SK-N-SH (cell line): Measurements from ENCODE around the gene CLEC6A.

ENCODE experiments used
- GATA2 ChIP-seq: sonication (generic); formaldehyde crosslinking; IDR thresholded peaks from 2 replicates; pipeline ENCODE4 v1.5.0; 2020; ENCODE audit warnings: mild to moderate bottlenecking, missing genetic modification reagents
- POLR2AphosphoS5 ChIP-seq: IDR thresholded peaks from 2 replicates; pipeline ENCODE4 v1.6.1; 2012; ENCODE audit warnings: low read depth, low read length
- RCOR1 ChIP-seq: fragments of 150-350 bp; IDR thresholded peaks from 2 replicates; pipeline ENCODE4 v1.6.1; 2017; ENCODE audit warnings: antibody characterized with exemption, low read length
- REST ChIP-seq: IDR thresholded peaks from 2 replicates; pipeline ENCODE4 v1.6.1; 2012; ENCODE audit warnings: mild to moderate bottlenecking, low read depth, low read length, moderate library complexity
- SIN3A ChIP-seq: IDR thresholded peaks from 2 replicates; pipeline ENCODE4 v1.6.1; 2012; ENCODE audit warnings: low read depth, mild to moderate bottlenecking, low read length, moderate library complexity, borderline replicate concordance
- TAF1 ChIP-seq: IDR thresholded peaks from 2 replicates; pipeline ENCODE4 v1.6.1; 2012; ENCODE audit warnings: low read depth, mild to moderate bottlenecking, low read length, moderate library complexity, borderline replicate concordance
- YY1 ChIP-seq: IDR thresholded peaks from 2 replicates; pipeline ENCODE4 v1.4.0; 2012; ENCODE audit warnings: low read depth, mild to moderate bottlenecking
- TF ChIP-seq, protein P1 (sequence below): fragments of 200-600 bp; sonication (generic); IDR thresholded peaks from 2 replicates; pipeline ENCODE4 v1.6.1; 2017; ENCODE audit warnings: antibody characterized with exemption, mild to moderate bottlenecking, moderate library complexity

DNA sequence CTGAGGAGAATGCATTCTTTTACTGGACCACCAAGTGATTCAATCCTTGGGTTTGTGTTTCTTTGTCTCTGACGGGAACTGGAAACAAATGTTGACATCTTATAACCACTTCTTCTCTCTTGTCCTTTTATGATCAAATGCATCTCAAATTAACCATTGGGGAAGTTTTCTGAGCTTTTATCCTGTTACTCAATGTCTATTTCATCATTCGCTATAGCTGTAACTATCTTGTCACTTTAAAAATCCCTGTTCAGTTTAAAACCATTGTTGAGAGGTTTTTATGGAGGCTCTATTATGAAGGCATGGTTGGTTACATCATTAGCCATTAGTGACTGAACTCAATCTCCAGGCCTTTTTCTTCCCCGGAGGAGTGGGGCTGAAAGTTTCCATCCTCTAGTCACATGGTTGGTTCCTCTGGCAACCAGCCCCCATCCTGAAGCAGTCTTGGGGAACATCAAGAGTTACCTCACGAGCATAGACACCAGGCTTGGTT is 2.7 kb upstream of the CLEC6A start:
- TF ChIP-seq YY1 (no peak), POLR2AphosphoS5 (no peak), RCOR1 (no peak), REST (no peak), SIN3A (no peak), GATA2 (no peak), TAF1 (no peak)
- TF ChIP-seq, protein P1, sequence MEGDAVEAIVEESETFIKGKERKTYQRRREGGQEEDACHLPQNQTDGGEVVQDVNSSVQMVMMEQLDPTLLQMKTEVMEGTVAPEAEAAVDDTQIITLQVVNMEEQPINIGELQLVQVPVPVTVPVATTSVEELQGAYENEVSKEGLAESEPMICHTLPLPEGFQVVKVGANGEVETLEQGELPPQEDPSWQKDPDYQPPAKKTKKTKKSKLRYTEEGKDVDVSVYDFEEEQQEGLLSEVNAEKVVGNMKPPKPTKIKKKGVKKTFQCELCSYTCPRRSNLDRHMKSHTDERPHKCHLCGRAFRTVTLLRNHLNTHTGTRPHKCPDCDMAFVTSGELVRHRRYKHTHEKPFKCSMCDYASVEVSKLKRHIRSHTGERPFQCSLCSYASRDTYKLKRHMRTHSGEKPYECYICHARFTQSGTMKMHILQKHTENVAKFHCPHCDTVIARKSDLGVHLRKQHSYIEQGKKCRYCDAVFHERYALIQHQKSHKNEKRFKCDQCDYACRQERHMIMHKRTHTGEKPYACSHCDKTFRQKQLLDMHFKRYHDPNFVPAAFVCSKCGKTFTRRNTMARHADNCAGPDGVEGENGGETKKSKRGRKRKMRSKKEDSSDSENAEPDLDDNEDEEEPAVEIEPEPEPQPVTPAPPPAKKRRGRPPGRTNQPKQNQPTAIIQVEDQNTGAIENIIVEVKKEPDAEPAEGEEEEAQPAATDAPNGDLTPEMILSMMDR, result no peak
